8988T (cell line): ENCODE measurements around the gene ANKRD13C.
A peak's percentile ranks its signal among the peaks of the same experiment; 100 is the strongest.

Experiments
- DNase-seq: peaks from one replicate; pipeline ENCODE4 v3.0.0; 2011

The ANKRD13C gene

DNA sequence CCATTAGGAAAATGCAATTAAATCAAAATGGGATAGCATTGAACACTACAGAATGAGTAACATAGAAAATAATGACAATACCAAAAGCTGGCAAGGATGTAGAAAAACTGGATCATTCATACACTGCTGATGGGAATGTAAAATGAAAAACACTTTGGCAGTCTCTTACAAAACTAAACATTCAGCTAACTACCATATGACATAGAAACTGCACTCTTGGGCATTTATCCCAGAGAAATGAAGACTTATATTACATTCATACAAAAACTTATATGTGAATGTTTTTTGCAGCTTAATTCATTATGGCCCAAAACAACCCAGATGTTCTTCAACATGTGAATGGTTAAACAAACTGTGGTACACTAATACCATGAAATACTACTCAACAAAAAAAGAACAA is 66.4 kb downstream of the ANKRD13C start:
- no peak for DNase-seq

DNA sequence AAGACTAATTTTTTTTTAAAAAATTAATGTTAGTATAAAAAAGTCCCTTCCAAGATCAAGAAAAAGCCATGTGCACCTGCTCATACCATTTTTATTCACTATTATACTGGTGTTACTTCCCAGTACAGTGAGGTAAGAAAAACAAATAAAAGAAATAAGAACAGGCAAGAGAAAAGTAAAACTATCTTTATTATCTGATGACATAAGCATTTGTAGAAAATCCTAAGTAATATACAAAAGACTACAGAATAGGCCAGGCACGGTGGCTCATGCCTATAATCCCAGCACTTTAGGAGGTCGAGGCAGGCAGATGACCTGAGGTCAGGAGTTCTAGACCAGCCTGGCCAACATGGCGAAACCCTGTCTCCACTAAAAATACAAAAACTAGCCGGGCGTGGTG is 68.1 kb downstream of the ANKRD13C start:
- DNase-seq: no peak

DNA sequence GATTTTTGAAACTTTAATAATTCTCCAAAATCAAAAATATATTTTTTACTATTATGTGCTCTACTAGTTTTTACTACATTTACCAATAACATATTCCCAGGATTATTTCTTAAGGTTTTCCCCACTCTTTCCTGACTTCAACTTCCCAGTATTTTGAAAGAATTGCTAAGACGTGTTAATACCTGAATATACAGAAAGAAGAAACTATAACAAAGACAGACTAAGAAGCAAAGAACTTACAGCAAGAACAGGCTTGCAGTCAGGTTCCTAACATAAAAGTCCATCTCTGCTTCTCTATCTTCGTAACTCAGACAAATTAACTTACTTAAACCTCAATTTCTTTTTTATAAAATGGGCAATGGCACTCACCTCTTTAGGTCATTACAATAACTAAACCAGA is 70.2 kb downstream of the ANKRD13C start:
- no peak for DNase-seq

DNA sequence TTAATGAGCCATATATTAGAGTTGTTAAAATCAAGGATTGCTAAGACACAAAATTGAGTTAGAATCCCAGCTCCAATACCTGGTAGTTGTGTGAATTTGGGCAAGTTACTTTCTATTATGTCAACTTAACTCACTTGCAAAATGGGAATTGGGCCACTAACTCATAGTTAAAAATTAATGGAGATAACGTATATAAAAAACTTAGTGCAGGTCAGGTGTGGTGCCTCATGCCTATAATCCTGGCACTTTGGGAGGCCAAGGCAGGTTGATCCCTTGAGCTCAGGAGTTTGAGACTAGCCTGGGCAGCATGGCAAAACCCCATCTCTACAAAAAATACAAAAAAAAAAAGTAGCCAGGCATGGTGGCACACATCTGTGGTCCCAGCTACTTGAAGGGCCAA is 75.8 kb downstream of the ANKRD13C start:
- DNase-seq: no peak

DNA sequence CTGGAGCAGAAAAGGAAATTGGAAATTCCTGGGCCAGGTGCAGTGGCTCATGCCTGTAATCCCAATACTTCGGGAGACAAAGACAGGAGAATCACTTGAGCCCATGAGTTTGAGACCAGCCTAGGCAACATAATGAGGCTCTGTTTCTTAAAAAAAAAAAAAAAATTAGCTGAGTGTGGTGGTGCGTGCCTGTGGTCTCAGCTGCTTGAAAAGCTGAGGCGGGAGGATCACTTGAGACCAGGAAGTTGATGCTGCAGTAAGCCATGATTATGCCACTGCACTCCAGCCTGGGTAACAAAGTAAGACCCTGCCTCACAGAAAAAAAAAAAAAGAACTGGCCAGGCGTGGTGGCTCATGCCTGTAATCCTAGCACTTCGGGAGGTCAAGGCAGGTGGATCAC is 76.6 kb downstream of the ANKRD13C start:
- no peak for DNase-seq

DNA sequence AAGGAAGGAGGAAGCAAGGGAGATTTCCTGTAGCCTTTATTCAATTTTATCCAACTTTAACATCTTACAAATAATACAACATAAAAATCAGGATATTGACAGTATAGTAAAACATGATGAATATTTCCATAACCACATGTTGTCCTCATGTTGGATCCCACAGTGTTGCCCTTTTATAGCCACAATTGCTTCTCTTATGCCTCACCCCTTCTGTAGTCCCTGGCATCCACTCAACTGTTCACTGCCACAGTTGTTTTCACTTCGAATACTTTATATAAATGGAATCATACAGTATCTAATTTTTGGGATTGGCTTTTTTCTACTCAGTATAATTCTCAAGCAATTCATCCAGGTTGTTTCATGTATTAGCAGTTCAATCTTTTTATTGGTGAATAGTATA is 88.6 kb downstream of the ANKRD13C start:
- DNase-seq: no peak

DNA sequence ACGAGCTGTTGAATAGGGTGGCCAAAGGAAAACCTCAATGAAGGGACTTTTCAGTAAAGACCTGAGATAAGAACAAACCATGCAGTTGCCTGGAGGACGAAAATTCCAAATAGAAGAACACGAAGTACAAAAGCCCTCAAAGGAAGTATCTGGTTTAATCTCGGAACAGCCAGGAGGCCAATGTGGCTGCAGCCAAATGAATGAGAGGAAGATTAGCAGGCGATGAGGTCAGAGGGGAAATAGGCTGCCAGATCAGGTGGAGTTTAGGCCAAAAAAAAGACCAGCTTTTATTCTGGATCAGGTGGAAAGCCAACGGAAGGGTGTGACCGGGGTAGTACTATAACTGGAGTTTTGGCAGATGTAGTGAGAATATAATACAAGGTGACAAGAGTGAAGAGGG is 89.7 kb downstream of the ANKRD13C start:
- no peak for DNase-seq

DNA sequence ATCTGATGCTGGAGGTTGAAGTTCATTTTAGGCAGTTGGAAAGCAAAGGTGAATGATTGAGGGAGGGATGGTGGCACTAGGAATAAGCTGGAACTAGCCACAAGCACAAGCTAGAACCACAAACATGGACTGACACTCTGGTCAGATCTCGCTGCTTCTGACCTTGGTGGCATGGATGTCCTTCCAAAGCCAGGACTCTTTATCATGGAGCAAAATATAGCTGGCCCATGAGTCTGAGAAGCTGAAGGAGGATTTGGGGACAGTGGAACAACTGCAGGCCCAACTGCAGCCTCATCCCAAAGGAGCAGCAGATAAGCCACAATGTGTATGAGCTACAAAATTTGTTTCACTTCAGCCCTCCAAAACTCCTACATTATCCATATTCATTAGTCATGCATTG is 97.9 kb downstream of the ANKRD13C start:
- no peak for DNase-seq

DNA sequence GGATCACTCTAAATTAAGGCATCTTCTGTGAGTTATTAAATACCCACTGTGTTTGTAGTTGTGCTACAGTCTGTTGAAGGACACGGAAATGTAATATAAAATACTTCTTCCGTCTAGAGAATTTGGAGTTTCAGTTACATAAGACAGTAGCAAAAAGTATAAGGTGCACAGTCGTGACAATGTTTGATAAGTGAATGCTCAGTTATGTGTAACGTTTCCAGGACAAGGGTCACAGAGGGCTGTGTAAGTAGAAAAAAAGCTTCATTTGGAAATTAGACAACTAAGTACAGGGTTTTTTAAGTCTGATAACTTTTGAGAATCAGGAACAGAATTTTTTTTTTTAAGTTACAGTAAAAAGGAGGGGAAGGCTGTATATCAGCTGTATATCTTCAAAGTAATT is 105.8 kb downstream of the ANKRD13C start:
- no peak for DNase-seq

DNA sequence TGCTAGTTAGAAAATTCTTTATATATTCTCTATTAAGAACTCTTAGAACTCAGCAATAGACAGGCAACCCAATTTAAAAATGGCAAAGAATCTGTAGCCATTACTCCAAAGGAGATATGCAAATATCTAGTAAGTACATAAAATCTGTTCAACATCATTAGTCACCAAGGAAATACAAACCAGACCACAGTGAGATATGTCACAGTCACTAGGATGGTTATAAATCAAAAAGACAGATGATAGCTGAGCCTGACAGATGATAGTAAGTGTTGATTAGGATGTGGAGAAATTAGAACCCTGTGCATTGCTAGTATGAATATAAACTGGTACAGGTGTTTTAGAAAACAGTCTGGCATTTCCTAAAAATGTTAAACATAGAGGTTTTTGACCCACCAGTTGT is 106.8 kb downstream of the ANKRD13C start:
- DNase-seq: no peak

DNA sequence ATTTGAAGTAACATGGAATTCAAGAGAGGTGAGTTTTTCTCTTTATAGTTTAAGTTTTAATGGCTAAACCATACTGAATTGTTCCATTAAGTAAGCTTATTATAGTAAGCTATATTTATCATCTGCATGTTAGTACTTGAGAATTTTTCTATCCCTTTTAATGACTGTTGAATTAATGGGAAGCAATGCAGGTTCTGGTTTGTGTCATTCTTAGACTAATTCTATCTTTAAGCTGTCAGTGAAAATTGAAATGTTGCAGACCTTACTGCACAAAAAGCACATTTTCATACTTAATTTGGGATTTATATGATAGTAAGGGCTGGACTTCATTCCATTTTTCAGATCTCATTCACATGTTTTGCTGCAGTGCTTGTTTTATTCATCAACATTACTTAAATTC is 107.4 kb downstream of the ANKRD13C start:
- no peak for DNase-seq

DNA sequence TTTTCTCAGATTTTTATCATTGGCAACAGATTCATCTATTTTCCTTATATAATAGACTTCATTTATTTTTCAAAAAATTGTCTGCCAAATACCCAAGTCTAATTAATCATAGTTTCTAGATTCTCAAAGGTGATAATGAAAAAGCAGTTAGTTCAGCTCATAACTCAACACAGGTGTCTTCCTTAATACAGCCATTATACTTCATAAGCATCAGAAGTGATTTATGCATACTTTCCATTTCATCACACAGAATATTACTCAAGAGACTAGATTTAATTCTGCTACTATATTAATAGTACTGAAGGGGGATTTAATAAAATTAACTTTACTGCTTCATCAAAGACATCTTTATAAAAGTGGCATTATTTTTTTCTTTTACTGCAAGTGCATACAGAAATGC is 114.6 kb downstream of the ANKRD13C start:
- no peak for DNase-seq

DNA sequence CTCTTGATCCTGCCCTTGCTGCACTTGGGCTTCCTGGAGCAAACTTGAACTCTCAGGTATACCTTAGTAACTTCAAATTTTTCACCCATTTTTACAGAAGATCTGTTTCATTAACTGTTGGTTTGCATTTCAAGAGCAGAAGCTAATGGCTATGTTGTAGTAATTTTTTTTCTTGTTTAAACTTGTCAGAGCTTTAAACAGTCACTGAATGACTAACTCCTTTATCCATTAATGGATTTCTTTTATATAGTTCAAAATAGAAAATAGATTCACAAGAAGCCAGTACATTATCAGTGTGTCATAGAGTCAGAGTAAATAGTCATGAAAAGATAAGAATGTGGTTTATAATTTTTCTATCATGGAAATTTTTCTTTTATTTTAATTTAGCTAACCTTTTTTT is 119.8 kb downstream of the ANKRD13C start:
- no peak for DNase-seq

DNA sequence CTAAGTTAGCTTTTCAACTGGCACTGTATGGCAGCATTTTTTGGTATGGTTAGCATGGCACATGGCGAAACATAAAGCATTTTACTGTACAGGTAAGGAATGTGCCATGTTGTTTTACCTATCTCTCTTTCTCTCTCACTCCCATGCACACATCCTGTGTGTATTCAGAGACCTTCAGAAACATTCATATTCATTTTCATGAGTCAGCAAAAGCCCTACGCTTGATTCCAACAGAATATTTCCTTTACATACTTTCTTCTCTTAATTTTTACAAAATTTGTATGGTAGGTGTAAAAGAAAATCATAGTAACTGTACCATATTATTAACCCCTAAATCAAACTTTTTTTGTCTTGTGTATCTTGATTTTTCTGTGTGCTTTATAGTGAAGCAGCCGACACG is 123.0 kb downstream of the ANKRD13C start:
- no peak for DNase-seq

DNA sequence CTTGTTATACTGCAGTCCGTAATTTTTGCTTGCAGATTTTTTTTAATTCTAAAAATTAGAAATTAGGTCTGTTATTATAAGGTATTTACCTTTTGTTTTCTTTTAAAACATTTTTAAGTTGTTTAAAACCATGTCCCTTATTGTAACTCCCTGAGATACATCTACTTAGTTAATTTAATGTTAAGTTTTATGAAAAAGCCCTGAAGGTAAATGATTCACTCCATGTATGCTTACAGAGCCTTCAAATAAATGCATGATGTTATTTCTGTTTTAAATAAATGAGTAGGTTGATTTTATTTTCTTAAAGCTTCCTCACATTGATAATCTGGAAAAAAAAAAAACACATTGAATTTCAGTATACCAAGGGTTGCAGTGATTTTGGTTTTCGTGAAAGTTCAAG is 125.9 kb downstream of the ANKRD13C start:
- no peak for DNase-seq

DNA sequence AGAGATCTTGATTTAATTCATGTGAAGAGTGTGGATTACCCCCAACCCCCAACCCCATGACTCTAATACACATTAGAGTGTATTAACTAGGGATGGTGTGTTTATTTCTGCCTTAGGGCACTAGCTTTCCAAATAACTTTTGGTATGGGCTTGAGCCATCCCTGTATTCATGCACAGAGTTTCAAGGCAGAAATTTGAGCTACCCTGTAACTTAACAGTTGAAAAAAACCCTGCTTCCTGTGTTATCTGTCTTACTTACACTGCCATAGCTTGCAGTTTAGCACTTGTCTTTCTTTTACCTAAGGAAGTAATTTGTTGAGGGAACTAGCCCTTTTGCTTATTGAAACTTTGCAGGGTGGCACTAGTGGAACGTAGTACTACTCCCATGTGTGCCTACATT is 127.1 kb downstream of the ANKRD13C start:
- DNase-seq: no peak

DNA sequence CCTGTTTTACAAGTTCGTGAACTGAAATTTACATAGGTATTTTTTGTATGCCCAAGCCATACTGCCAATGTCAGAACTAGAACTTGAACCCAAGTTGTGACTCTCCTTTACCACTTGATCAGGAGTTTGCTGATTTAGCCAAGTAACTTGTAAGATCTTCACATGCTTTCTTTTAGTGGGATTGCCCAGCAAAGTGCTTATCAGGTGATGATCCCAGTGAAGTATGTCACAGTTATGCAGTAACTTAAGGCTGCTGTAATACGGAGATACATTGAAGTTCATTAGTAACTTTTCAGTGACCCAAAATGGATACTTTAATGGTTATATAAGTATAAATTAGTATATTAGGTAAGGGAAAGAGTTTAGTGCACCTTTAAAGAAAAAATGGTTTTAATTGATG is 129.6 kb downstream of the ANKRD13C start:
- no peak for DNase-seq

DNA sequence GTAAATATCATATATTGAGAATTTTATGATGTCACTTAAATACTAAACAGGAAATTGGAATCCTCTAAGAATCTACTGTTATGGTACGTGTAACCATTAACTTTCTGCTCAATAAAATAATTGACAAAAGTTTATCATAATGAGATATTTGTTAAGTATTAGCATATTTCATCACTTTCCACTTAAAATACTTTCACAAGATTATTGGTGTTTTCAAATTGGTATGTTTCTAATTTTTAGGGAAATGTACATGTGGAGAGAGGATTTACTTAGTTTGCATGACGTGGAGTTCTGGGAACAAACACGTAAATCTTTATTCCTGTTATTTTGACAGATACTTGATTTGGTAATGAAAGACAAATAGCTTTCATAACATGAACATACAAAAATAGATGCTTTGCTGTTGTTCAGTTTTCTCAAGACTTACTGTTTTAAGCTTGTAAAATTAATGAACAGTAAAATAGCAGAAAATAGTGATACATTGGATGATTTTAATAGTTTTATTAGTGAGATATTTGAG is 131.7 kb downstream of the ANKRD13C start:
- no peak for DNase-seq

DNA sequence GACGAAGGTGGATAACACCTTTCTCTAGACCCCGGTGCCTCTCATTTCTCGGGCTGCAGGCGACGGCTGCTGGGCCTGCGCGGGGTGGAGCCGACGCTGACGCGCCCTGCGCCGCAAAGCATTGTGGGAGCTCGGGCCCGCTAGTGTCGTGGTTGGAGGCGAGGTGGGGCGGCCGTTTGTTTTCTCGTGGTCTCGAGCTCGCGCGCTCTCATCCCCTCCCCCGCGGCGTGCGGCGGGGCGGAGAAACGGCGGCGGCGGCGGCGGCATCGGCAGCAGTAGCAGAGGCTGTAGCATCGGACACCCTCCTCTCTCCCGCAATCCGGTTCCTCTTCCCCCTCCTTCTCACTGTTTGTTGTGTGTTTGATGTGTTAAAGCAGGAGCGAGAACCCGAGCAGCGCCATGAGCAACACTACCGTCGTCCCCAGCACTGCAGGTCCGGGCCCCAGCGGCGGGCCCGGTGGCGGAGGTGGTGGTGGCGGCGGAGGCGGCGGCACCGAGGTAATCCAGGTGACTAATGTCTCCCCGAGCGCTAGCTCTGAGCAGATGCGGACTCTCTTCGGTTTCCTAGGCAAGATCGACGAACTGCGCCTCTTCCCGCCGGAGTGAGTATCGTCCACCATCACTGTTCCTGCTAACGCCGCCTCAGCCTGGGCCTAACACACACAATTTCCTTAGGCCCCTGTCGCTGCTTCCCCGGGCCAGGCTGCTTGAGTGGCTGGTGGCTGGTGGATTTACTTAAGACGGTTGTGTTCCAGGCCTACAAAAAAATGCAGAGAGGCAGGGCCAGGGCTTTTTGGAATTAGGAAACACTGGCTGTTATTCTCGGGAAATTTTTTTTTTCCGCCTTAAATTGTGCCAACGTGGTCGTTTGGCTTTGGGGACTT is 133.0 kb downstream of the ANKRD13C start, which contains the start of gene SRSF11:
Gene SRSF11 (plus strand): TSS at position 143 of the 884 bp plus-strand sequence. CDS start 257 bp downstream, at position 400.
- DNase-seq: peak; percentile 43

DNA sequence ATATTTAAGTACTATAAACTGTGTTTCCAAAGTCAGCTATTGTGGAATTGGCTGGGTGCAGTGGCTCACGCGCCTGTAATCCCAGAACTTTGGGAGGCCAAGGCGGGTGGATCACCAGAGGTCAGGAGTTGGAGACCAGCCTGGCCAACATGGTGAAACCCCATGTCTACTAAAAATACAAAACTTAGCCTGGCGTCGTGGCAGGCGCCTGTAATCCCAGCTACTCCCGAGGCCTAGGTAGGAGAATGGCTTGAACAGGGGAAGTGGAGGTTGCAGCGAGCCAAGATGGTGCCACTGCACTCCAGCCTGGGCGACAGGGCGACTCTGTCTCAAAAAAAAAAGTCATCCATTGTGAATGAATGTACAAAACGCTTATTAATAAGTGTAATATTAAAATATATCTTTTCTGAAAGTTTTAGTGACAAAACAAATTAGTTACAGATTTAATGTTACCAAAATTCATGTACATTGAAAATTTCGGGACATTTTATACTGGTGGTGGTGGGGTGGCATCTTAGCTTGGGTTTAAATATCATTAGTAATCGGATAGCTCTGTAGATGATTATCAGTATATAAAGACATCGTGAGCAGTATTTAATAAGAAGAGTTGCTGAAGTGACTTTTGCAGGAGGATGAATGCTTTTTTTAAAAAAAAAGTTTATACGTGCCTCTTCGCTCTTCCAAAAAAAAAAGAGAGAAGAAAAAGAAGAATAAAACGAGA is 133.8 kb downstream of the ANKRD13C start:
- no peak for DNase-seq

DNA sequence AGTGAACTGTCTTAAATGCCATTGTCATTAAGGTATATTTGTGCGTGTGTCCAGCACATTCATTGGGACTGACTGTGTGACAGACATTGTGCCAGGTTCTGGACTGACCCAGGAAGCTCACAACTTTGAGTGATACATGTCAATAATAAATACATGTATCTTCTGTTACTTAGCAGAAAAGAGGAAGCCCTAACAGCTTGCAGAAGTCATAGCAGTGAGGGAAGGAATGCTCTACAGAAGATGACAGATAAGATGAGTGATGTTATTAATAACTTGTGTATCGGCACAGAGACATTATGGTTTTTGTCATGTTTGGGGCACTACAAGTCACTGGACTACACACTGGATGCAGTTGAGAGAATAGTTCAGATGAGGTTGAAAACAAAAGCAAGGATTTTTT is 134.5 kb downstream of the ANKRD13C start:
- no peak for DNase-seq

DNA sequence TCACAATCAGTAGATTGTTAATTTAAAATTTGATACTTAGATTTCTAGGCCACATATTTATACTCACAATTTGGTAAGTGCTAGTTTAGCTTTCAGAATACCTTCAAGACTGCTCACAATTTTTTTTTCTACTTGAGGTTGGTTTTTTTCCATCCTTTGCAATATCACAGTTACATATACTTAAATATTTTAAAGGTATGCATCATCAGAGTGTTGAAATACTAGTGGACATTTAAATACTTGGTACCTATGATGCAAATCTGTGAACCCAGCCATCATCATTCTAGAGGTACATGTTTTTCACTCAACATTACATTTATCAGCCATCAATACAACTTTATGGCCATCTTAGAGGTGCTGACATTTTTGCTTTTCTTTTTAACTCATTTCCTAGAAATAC is 143.0 kb downstream of the ANKRD13C start:
- DNase-seq: no peak

DNA sequence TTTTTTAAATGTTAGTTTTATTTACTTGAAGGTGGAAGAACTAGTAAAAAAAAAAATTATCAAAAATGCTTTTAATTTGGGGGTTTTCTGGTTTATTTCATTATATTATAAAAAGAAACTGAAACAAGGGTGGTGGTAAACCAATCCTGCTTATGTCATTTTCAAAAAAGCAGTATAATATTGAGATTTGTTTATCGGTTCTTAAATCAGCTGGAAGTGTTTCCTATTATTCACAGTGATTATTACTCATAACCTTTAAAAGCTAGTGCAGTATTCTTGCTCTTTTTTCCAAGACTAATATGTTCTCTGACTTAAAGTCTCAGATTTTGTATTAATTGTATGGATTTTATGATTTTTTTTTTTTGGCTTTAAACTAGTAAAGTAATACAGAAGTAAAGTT is 143.7 kb downstream of the ANKRD13C start:
- DNase-seq: no peak
